GM21447 (cell line): ENCODE data around the gene GDPD4.

Experiments
- ATAC-seq: cut with Tn5 transposase; IDR thresholded peaks from one replicate; pipeline ENCODE4 v1.9.1; 2021; ENCODE audit not compliant: unreplicated experiment

The GDPD4 gene

GRCh38 chr11:77176996-77177395 is 124.5 kb downstream of the GDPD4 start:
- no peak for ATAC-seq

GRCh38 chr11:77175869-77176539 is 125.5 kb downstream of the GDPD4 start:
- peak; percentile 72 for ATAC-seq

- no peak for ATAC-seq
These were observed 126.3 kb downstream of the GDPD4 start for GRCh38 chr11:77175021-77175842.

- ATAC-seq = no peak
These were observed 126.9 kb downstream of the GDPD4 start for GRCh38 chr11:77174559-77174958.

GRCh38 chr11:77173494-77173893 is 128.0 kb downstream of the GDPD4 start:
- no peak for ATAC-seq

DNA sequence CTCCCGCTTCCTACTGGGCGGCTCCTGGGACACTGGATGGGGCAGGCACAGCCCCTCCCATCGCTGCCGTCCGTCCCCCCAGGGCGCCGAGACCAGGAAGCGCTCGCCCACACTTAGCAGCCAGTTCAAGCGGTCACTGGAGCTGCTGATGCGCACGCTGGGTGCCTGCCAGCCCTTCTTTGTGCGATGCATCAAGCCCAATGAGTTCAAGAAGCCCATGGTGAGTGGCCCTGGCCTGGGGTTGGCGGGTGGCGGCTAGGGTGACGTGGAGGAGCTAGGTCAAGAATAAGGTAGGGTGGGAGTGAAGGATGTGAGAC is 128.9 kb downstream of the GDPD4 start:
- no peak for ATAC-seq

- ATAC-seq = no peak
These were observed 129.4 kb downstream of the GDPD4 start for GRCh38 chr11:77171885-77172665.

- ATAC-seq = no peak
These were observed 130.2 kb downstream of the GDPD4 start for GRCh38 chr11:77171254-77171653.

- no peak for ATAC-seq
These were observed 131.4 kb downstream of the GDPD4 start for GRCh38 chr11:77170107-77170506.

DNA sequence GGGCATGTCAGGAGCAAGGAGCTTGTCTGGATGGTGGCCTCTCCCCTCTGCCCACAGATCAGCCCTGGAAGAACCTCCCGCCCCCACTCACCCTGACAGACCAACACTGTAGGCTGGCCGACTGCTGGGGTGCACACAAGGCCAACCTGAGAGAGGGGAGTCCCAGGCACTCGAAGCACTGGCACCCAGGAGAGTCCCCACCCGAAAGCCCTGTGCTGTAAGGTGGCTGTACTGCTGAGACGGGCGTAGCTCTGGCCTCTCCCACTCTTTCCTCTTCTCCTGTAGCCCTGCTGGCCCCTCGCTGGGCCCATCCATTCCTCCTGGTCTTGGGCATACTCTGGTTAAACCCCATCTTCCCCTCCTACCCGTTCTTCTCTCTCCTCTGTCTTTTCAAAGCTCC is 133.7 kb downstream of the GDPD4 start:
- ATAC-seq = no peak

DNA sequence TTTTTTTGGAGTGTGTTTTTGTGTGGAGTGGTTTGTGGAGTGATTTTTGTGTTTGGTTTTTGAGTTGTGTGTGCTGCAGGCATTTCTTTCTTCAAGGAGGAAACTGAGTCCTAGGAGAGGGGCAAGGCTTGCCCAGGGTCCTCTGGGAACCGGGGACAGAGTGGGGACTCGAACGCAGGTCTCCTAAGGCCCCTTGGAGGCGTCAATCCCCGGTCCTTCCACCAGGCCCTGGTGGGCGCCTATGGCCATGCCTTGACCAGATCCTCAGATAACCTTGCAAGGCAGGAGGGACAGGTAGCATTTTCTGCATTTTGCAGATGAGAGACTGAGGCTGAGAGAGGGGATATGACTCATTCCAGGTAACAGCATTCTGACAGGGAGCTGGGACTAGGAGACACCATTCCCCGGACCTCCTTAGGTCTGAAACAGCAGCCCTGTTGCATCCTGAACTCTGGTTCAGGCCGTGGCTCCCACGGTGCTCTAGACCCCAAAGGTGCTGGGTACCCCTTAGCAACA is 134.3 kb downstream of the GDPD4 start:
- ATAC-seq = no peak
